Lower leg skin (tissue), 3 donors: ENCODE results near the gene TMEM35B.

Experiments used
- POLR2A ChIP-seq, 2 donors: fragments of 450-650 bp; IDR thresholded peaks; one replicate each; pipeline ENCODE4 v1.6.1; 2016 to 2017; ENCODE audit warnings: antibody characterized with exemption in 2 of 2, mild to moderate bottlenecking in 1 of 2, moderate library complexity in 1 of 2
- TF ChIP-seq, protein P1 (sequence below), 3 donors: fragments of 450-650 bp; IDR thresholded peaks; one replicate each; pipeline ENCODE4 v1.5.1; 2016; ENCODE audit warnings: antibody characterized with exemption in 3 of 3, mild to moderate bottlenecking in 3 of 3, moderate library complexity in 2 of 3

- TF ChIP-seq, protein P1, sequence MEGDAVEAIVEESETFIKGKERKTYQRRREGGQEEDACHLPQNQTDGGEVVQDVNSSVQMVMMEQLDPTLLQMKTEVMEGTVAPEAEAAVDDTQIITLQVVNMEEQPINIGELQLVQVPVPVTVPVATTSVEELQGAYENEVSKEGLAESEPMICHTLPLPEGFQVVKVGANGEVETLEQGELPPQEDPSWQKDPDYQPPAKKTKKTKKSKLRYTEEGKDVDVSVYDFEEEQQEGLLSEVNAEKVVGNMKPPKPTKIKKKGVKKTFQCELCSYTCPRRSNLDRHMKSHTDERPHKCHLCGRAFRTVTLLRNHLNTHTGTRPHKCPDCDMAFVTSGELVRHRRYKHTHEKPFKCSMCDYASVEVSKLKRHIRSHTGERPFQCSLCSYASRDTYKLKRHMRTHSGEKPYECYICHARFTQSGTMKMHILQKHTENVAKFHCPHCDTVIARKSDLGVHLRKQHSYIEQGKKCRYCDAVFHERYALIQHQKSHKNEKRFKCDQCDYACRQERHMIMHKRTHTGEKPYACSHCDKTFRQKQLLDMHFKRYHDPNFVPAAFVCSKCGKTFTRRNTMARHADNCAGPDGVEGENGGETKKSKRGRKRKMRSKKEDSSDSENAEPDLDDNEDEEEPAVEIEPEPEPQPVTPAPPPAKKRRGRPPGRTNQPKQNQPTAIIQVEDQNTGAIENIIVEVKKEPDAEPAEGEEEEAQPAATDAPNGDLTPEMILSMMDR (IDR thresholded peaks at IDR 0.05), result no peak
- TF ChIP-seq POLR2A (IDR thresholded peaks at IDR 0.05), result no peak
Observed at GRCh38 chr1:34978921-34979320, 6.2 kb downstream of the TMEM35B start.
